GM12892 (cell line): ENCODE data around the gene CACNA2D3.

ENCODE experiments used
- DNase-seq: peaks from one replicate; pipeline ENCODE4 v3.0.0; 2011; ENCODE audit not compliant: insufficient read length
- FAIRE-seq: peaks from 2 replicates; lab custom pipeline; 2011; peaks lifted over from hg19 to GRCh38; lab: Jason Lieb, UNC
- POLR2A ChIP-seq: IDR thresholded peaks from 2 replicates; pipeline ENCODE4 v1.6.1; 2011; ENCODE audit warnings: low read depth, low read length, control low read depth
- POLR2AphosphoS5 ChIP-seq: IDR thresholded peaks from 2 replicates; pipeline ENCODE4 v1.6.1; 2011; ENCODE audit warnings: low read depth, low read length, control low read depth
- TAF1 ChIP-seq: IDR thresholded peaks from 2 replicates; pipeline ENCODE4 v1.6.1; 2011; ENCODE audit warnings: low read depth, mild to moderate bottlenecking, control low read depth, low read length, borderline replicate concordance

Gene CACNA2D3

DNA sequence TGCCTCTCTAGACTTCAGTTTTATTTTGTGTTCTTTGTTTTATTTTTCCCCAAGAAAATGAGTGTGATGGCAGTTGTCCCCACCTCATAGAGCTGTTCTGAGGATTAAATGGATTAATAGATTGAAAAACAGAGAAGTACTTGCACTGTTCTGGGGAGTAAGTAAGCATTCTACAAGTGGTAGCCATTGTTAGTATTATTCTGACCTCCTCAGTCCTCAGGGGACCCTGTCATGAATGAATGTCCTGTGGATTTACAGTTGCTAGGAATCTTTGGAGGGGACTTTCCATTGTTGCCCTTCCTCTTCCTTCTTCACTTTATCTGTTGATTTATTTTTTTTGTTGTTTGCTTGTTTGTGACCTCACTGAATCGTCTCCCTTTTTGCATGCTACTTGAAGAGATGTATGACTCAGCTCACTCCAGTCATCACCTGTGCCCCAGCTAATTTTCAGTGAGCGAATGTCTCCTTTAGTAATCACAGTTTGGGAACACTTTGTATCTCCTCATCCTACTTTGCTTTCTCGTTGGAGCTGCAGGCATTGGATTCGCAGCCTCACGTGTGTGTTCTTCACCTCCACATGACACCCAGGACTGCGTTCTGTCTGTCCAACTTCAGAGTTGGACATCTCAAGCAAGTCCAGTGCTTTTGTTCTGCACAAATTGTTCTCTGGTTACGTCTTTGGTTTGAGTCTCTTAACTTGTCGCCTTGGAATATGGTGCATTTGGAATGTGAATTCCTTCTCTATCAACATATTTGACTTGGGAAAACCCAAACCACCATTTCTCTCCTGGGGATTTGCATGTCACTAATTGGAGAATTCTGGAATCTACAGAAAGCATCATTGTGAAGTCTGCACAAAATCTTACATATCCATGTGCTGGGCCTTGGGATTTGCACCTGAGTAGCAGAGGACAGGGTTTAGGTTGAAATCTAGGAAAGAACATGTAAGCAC is 751.0 kb downstream of the CACNA2D3 start:
- no peak for FAIRE-seq
- no peak for TF ChIP-seq POLR2A
- no peak for TF ChIP-seq TAF1
- no peak for TF ChIP-seq POLR2AphosphoS5
- no peak for DNase-seq

DNA sequence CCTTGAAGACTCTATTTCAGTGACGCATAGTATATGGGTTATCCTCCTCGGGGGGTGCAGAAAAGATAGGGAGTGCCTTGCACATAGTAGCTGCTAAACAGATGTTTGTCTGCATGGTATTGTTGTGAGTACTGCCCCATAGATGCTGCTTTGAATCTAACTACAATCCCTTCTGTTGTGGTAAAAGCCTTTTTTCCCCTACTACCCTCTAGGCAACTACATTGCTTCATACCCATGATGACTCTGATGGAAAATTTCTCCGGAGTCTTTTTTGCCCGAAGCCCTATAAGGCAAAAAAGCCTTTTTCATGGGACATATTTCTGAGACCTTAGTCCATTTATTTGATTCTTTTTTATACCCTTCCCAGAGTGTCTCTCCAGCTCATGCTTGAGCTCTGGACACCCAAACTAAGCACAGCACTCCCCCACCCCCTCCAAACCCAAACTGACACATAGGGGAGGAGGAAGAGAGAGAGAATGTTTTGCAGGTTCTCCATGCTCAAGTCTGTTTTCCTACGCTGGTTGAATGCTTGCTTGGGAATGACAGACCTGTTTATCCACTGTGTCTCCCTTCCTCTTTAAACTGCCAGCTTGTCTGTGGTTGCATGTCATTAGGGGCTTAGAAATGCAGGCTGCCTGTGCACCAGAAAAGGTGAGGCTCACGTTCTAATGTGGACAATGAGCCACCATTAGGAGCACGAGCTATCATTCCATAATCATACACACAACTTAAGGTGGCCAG is 752.6 kb downstream of the CACNA2D3 start:
- FAIRE-seq, result no peak
- TF ChIP-seq TAF1 (no peak), POLR2A (no peak), POLR2AphosphoS5 (no peak)
- DNase-seq, result no peak

DNA sequence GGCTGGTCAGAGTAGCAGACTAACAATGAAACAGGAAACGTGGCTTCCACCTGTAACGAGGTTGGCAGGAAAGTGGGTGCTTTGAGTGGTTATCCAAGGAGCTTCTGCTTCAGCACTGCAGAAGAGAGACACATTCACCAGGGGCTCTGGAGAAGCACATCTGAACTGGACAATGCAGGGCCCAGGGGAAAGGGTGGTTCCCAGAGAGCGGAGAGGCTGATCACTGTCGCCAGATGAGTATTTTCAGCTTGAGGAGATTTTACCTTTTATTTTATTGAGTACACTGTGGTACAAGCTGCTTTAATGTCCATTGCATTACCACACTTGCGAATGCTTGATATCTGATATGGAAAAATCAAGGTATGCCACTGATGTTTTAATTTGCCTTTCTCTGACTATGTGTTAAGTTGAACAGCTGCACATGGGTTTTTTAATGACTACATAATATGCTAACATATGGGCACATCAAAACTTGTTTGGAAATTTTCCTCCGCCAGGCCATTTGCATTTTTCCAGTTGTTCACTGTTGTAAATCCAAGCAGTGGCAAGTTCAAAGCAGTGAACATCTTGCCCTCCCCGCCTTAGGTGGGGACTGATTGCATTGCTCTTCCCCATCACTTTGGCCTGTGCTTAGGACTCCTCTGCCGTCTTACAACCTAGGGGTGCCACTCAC is 753.4 kb downstream of the CACNA2D3 start:
- no peak for TF ChIP-seq POLR2AphosphoS5
- DNase-seq (no peak), FAIRE-seq (no peak)

DNA sequence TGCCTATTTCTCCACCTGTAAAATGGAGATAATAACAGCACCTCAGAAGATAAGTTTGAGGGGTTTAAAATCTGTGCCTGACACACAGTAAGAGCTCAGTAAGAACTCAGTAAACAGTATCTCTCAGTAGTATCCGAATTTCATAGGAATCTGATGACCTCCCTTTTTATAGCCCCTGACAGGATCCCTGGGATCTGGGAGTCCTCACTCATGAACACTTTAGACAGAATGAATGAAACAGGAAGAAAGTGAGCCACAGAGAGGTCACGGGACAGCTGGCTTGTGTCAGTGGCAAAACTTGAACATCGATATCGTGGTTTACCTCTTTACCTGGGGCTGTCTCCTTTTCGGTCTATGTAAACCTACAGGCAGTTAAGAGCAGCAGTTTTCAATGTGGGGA is 754.3 kb downstream of the CACNA2D3 start:
- DNase-seq (no peak), FAIRE-seq (no peak)
- TF ChIP-seq POLR2AphosphoS5 (no peak), TAF1 (no peak), POLR2A (no peak)

DNA sequence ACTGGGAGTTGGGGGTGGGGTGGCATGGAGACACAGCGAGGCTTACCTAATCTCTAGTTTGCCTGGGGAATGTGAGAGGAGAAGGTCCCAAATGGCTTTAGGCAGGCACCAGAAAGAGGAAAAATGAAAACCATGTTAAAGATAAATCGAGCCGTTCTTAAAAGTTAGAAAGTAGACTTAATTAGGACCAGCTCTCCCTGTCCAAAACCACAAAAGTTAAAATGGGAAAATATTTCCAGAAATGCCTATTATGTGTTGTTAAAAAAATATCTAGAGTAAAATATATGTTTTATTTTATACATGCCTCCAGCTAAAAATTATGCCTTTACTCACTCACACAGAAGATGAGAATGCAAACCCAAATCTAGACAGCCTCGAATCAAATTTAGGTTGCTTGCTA is 755.4 kb downstream of the CACNA2D3 start:
- TF ChIP-seq POLR2A, result no peak
- no peak for TF ChIP-seq TAF1
- no peak for TF ChIP-seq POLR2AphosphoS5
- DNase-seq (no peak), FAIRE-seq (no peak)

DNA sequence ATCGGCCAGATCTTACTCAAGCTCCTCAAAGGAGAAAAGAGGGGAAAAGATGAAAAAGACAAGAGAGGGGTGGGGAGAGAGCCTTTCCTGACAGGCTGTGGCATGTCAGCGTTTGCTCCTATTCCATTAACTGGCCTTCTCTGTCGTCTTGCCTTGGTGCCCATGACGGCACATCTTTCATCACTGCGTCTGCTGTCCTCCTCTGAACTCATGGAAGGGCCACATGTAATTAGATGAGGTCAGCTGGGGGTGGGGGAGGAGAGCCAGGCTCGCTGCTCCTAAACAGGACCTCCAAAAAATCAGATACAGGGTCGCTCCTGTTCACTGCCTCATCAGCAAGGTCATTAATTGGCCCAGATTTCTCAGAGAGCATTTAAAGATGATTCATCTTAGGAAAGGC is 755.8 kb downstream of the CACNA2D3 start:
- TF ChIP-seq TAF1 (no peak), POLR2AphosphoS5 (no peak), POLR2A (no peak)
- FAIRE-seq (no peak), DNase-seq (no peak)

DNA sequence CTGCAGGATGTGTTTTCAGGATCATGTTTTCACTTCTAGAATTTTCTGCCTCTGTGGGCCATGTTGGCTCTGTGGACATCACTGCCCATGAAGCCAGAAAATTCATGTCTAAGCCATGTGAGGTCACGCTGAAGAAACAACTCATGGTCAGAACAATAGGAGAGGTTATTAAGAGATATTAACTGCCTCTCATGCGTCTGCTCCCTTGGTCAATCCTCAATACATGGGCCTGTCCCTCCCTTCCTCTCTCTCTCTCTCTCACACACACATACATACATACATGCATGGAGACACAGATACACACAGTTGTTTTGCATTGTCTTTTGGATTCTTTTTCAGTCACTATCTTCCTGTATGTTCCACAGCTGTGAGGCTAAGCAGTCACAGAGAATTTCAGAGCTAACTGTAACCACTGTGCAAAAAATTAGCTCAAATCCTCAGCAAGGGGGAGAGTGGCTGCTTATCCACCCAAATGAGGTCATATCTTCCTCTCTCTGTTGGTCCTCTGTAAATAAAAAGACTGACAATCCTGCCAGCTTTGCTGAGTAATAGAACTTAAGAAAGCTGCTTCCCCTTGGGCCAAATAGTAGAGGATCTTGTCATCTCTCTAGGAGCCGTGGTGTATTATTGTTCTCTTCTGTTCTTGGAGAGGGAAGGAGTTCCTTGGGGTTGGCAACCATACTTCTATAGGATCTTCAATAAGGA is 759.9 kb downstream of the CACNA2D3 start:
- TF ChIP-seq POLR2AphosphoS5, result no peak
- TF ChIP-seq POLR2A, result no peak
- no peak for TF ChIP-seq TAF1
- FAIRE-seq (no peak), DNase-seq (no peak)

DNA sequence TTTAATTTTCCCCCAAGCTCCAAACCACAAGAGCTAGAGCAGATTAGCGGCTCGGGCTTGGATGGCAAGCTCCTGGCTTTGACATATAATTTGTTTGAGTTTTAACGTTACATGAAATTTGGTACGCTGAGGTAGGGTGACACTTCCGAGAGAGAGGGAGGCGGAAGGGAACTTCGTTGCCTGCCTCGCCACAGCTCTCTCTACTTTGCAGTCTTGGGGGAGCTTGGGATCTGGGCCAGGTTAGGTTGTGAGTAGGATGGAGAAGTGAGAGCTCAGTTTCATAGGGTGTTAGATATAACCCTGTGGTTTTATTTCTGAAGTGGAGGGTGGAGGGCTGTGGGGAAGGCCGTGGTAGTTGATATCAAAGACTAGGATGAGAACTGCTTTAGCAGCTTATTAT is 765.8 kb downstream of the CACNA2D3 start:
- no peak for TF ChIP-seq POLR2AphosphoS5
- TF ChIP-seq TAF1, result no peak
- TF ChIP-seq POLR2A, result no peak
- DNase-seq (no peak), FAIRE-seq (no peak)

DNA sequence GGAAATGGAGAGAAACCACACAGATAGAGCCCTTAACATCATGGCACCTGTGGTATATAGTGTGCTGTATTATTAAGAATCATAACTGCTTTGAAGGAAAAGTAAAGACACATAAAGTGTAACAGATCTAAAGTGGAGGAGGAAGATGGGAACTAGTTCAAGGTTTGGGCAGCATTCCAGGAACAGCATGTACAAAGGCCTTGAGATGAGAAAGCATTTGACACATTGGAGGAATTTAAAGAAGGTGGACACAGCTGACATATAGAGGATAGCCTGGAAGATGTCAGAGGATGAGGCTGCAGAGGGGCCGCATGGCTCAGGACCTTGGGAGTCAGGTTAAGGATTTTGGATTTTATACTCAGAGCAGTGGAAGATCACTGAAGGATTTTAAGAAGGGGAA is 766.5 kb downstream of the CACNA2D3 start:
- DNase-seq (no peak), FAIRE-seq (no peak)
- TF ChIP-seq POLR2A, result no peak
- TF ChIP-seq POLR2AphosphoS5, result no peak
- no peak for TF ChIP-seq TAF1

DNA sequence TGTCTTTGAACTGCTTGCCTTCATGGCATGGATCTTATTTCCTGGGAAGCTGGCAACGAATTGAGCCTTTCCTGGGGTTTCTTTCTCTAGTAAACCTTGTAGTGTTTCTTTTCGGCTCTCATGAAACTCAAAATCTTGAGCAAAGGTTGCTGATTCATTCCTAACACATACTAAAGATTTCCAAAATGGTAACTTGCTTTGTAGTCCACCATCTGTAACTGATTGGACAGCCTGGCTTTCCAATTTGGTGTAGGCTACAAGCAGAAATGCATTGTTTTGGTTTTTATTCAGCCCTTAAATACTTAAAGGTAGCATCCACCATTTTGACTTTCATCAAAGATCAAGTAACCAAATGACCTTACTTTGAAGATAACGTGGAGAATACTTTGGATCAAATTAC is 767.4 kb downstream of the CACNA2D3 start:
- no peak for DNase-seq
- TF ChIP-seq TAF1, result no peak
- no peak for FAIRE-seq

DNA sequence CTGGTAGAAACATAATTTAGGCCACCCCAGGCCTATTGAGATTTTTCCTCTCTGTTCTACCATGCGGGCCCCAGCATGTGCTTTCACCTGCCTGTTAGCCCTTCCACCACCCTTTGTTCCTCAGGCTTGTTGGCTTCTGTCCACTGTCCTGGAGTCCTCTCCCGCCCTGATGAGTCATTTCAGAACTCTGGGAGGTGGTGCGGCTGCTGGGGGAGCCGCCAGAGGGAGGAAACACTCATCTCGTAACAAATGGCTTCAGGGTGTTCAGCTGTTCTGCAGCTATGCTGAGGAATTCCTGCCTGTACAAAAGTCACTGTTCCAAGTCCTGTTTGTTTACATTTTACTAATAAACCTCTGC is 769.2 kb downstream of the CACNA2D3 start:
- TF ChIP-seq POLR2A, result no peak
- no peak for TF ChIP-seq POLR2AphosphoS5
- no peak for TF ChIP-seq TAF1
- DNase-seq, result no peak
- no peak for FAIRE-seq
